ENCODE results near the gene ANXA6. TPM values are rescaled to one million over a fixed set of nuclear protein-coding genes. Genes with fewer than 3 reads are reported as not detected.

The ANXA6 gene
- total RNA-seq, 1 experiment from 2014 or later = 385 TPM

DNA sequence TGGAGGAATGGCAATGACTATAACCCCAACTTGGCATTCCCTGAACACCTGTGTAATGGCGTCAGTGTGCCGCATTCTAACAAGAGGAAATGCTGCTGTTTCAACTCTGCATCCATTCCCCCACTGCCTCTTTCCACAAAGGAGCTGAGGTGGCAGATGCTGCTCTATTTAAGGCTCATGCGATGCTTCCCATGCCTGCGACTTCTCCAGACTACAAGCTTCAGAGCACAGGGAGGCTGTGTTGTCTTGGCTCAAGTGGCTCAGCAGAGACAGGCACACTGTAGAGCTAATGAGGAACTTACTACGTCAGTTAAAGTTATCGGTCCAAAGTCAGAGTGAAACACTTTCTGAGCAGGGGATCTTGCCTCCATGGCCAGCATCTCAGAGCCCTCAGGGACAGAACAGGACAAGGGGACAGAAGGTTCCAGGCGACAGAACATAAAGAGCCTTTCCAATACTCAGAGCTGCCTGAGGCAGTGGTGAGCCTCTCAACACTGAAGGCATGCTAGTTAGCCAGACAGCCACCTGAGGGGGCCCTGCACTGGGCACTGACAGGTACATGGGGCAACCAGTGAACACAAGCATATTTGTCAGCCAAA is 98.6 kb downstream of the ANXA6 start:
- no peak for DNase-seq
- H3K27ac ChIP-seq = 0 out of 2 replicates have a peak overlapping the region, but pooled peaks have one; percentile 8
- H3K27me3 ChIP-seq = no peaks in the 10 kb centered on the region
- no peak overlapping the region for H3K4me3 ChIP-seq
- peaks cover 11% of the 10 kb centered on the region; the same call in 1 of the 2 replicates for H3K4me1 ChIP-seq
- no peaks in the 10 kb centered on the region for H3K9me3 ChIP-seq (replicated peaks)
- peaks cover 25% of the 10 kb centered on the region for H3K36me3 ChIP-seq

DNA sequence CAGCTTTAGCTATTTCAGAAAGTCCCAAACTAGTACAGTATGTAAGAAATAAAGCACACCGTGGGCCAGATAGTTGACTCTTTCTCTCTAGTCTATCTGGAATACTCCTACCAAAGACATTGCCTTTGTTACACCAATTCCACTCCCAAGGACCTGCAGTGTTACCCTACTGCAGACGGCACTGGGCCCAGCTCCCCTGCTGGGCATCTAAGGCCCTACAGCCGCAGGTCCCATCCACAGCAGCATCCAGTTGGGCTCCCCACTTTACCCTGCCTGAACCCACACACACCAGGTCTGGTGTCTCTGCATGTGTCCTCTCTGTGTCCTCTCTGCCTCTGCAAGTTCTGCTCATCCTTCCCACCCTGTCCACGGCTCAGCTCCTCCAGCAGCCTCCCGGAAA is 99.3 kb downstream of the ANXA6 start:
- H3K36me3 ChIP-seq = peaks cover 25% of the 10 kb centered on the region
- H3K4me1 ChIP-seq = peaks cover 6% of the 10 kb centered on the region; the same call in 1 of the 2 replicates
- H3K4me3 ChIP-seq = no peak overlapping the region
- no peak overlapping the region for H3K27ac ChIP-seq
- no peaks in the 10 kb centered on the region for H3K9me3 ChIP-seq (replicated peaks)
- DNase-seq = no peak
- H3K27me3 ChIP-seq = no peaks in the 10 kb centered on the region

DNA sequence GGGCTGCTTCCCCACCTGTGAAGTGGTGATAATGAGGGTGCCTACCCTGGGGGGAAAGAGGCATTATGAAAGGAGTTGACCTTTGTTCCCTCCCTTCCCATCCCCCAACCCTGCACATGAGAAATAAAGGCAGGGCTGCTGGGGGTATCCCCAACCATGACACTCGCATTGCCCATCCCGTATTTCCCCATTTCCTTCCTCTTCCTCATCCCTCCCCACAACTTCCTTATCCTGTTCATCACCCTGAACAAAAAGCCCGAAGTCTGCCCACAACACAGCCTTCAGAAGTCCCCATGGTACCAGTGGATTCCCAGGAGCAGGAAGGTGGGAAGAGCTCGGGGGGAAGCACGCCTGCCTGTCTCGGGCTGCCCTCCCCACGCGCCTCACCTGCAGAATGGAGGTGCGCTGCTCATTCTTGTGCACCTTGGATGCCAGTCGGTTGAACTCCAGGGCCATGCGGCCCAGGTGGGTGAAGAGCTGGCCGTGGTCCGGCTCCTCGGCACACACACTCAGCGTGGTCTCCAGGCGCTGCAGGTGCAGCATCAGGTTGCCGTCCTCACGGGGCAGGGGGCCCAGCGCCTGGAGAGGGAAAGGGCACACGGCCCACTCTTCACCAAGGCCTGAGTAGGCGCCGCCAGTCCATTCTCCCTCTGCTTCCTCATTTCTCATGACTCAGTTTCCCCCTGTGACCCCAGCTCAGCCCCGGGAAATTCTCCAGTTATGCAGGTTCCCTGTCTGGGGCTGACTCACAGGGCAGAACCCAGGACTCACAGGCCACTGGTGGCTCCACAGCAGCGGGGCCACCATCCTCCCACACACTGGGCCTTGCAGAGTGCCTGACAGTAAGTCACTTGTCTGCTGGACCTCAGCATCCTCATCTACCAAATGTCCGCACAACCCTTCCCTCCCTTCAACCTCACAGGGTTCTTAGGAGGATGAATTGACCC is 100.9 kb downstream of the ANXA6 start:
- Histone ChIP-seq H3K36me3 (peaks cover 15% of the 10 kb centered on the region), H3K4me3 (no peak overlapping the region), H3K27ac (no peak overlapping the region), H3K27me3 (no peaks in the 10 kb centered on the region), H3K9me3 (replicated peaks) (no peaks in the 10 kb centered on the region), H3K4me1 (peaks cover 4% of the 10 kb centered on the region; the same call in 1 of the 2 replicates)
- DNase-seq = no peak

- DNase-seq = no peak
- Histone ChIP-seq H3K4me1 (peaks cover 4% of the 10 kb centered on the region; the same call in 1 of the 2 replicates), H3K9me3 (replicated peaks) (no peaks in the 10 kb centered on the region), H3K27ac (no peak overlapping the region), H3K36me3 (peaks cover 19% of the 10 kb centered on the region), H3K27me3 (no peaks in the 10 kb centered on the region), H3K4me3 (no peak overlapping the region)
These were observed 102.2 kb downstream of the ANXA6 start for GRCh38 chr5:151055336-151055735.

- no peaks in the 10 kb centered on the region for H3K27me3 ChIP-seq
- H3K36me3 ChIP-seq = peaks cover 19% of the 10 kb centered on the region
These were observed 102.9 kb downstream of the ANXA6 start for GRCh38 chr5:151054709-151055108.

DNA sequence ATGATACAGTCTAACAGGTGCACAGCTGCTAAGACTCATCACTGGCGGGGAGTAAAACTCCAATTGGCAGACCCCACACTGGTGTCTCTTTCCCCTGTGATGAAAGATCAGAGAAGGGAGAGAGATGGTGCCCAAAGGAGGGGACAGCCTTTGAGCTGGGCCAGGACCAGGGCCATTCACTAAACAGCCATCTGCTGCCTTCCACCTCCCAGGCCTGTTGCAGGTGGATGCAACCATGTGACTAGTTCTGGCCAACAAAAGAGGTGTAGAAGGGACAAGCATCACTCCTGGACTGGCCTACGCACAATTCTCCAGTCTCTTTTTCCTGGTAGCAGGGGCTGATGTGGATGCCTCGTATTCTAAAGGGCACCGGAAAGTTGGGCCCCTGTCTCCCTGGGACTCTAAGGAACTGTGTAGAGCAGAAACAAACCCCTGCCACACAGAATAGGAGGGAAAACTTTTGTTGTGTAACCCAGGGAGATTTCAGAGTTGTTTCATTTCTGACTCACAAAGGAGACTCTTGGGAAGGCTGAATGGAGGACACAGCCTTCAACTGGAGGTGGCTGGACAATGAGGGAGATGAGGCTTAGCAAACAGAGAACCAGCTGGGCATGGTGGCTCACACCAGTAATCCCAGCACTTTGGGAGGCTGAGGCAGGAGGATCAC is 103.7 kb downstream of the ANXA6 start:
- Histone ChIP-seq H3K27me3 (no peaks in the 10 kb centered on the region), H3K4me3 (no peak overlapping the region), H3K4me1 (no peaks in the 10 kb centered on the region), H3K36me3 (peaks cover 17% of the 10 kb centered on the region), H3K9me3 (replicated peaks) (no peaks in the 10 kb centered on the region), H3K27ac (no peak overlapping the region)
- no peak for DNase-seq

More at GRCh38 chr5:151054709-151055108, 102.9 kb downstream of the ANXA6 start:
- H3K4me1 ChIP-seq = no peaks in the 10 kb centered on the region
- H3K9me3 ChIP-seq (replicated peaks) = no peaks in the 10 kb centered on the region
- no peak overlapping the region for H3K4me3 ChIP-seq
- no peak overlapping the region for H3K27ac ChIP-seq
- no peak for DNase-seq

GRCh38 chr5:151052836-151053235 is 104.7 kb downstream of the ANXA6 start:
- Histone ChIP-seq H3K27ac (no peak overlapping the region), H3K4me1 (no peaks in the 10 kb centered on the region), H3K9me3 (replicated peaks) (no peaks in the 10 kb centered on the region), H3K27me3 (no peaks in the 10 kb centered on the region), H3K36me3 (peaks cover 25% of the 10 kb centered on the region), H3K4me3 (no peak overlapping the region)
- DNase-seq = no peak

GRCh38 chr5:151051931-151052608 is 105.5 kb downstream of the ANXA6 start:
- Histone ChIP-seq H3K27ac (no peak overlapping the region), H3K9me3 (replicated peaks) (no peaks in the 10 kb centered on the region)

GRCh38 chr5:151051066-151051930 is 106.3 kb downstream of the ANXA6 start:
- DNase-seq = peak; percentile 73 to 89
- H3K36me3 ChIP-seq = peaks cover 31% of the 10 kb centered on the region

More at GRCh38 chr5:151051931-151052608, 105.5 kb downstream of the ANXA6 start:
- Histone ChIP-seq H3K4me1 (no peaks in the 10 kb centered on the region), H3K4me3 (no peak overlapping the region), H3K36me3 (peaks cover 26% of the 10 kb centered on the region), H3K27me3 (no peaks in the 10 kb centered on the region)
- no peak for DNase-seq

More at GRCh38 chr5:151051066-151051930, 106.3 kb downstream of the ANXA6 start:
- Histone ChIP-seq H3K9me3 (replicated peaks) (no peaks in the 10 kb centered on the region), H3K27me3 (no peaks in the 10 kb centered on the region), H3K4me1 (no peaks in the 10 kb centered on the region), H3K4me3 (no peak overlapping the region), H3K27ac (no peak overlapping the region)

Other genes with a start within 250 kb of the ANXA6 start
- 3.3 and 4.0 TPM in 2 replicates for gene GPX3, start 137.2 kb downstream of the ANXA6 start, total RNA-seq (2014; rRNA removed; shearing (Covaris generic))
- gene TNIP1, start 76.7 kb downstream of the ANXA6 start, total RNA-seq (2014; rRNA removed; shearing (Covaris generic)) = 56.3 and 57.4 TPM in 2 replicates
- gene CCDC69, start 66.3 kb upstream of the ANXA6 start, total RNA-seq (2014; rRNA removed; shearing (Covaris generic)) = 0.08 and 0.10 TPM in 2 replicates
- 1.7 and 2.0 TPM in 2 replicates for gene GM2A, start 95.4 kb upstream of the ANXA6 start, total RNA-seq (2014; rRNA removed; shearing (Covaris generic))
- not detected in 2 replicates for gene SLC36A3, start 146.0 kb upstream of the ANXA6 start, total RNA-seq (2014; rRNA removed; shearing (Covaris generic))
- not detected in 2 replicates for gene SLC36A2, start 189.8 kb upstream of the ANXA6 start, total RNA-seq (2014; rRNA removed; shearing (Covaris generic))